ENCODE data around the gene IL3. TPM values are rescaled to one million over a fixed set of nuclear protein-coding genes. Genes with fewer than 3 reads are reported as not detected.
A peak's percentile ranks its signal among the peaks of the same experiment; 100 is the strongest.

IL3 gene
- total and polyA plus RNA-seq, 2 of the 4 experiments (the other 2 are of a cell fraction): not detected

DNA sequence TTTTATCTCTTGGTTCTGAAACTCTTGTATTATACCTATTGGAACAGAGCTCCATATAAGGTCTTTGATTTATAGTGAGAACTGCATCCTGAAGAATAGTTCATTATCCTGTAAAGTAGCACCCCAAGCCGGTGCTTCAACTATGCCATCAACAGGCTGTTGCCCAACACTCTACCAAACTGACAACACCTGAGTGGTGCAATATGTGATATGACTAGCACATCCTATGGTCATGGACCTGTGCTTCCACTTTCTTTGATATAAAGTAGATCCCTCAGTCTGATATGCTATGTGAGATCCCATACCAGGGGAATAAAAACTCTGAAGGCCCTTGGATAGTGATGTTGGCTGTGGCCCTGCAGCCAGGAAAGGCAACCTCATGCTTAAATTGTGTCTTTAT is 28.9 kb downstream of the IL3 start:
- in situ Hi-C loops (cut with MboI; ENCODE audit: low sequenced_read_pairs) (loop anchor here (25.0 kb wide), 1 partner anchor 398 kb away; the partner anchor contains the start of gene IRF1), dilution Hi-C loops (cut with HindIII; ENCODE audit: low sequenced_read_pairs, unreplicated experiment) (no loop called here), intact Hi-C loops (cut with micrococcal nuclease) (no loop called here)
- Histone ChIP-seq H2BK20ac (ENCODE audit: low read depth, low read length) (no peak overlapping the region), H3K9me1 (ENCODE audit: insufficient read depth, low read length) (peaks cover 26% of the 10 kb centered on the region), H2BK15ac (ENCODE audit: low read depth, low read length) (peak overlapping the region; percentile 49; the same call in 1 of the 3 replicates), H3K56ac (ENCODE audit: extremely low read depth, insufficient read depth, low read length) (no peak overlapping the region), H4K91ac (ENCODE audit: insufficient read depth, low read depth, low read length) (no peak overlapping the region), H3K27ac (ENCODE audit: insufficient read depth, low read length) (no peak overlapping the region), H3K36me3 (ENCODE audit: control insufficient read depth, insufficient read depth, low read length) (no peaks in the 10 kb centered on the region), H3K4me3 (ENCODE audit: insufficient read depth, low read depth, low read length) (no peak overlapping the region), H4K20me1 (ENCODE audit: insufficient read depth, low read length) (no peaks in the 10 kb centered on the region), H2AK9ac (replicated peaks; ENCODE audit: low read depth, low read length, poor library complexity) (no peak overlapping the region), H4K5ac (ENCODE audit: low read depth, low read length) (no peak overlapping the region; the same call in 1 of the 2 replicates), H3K4me1 (ENCODE audit: control insufficient read depth, insufficient read depth, low read length) (peaks cover 30% of the 10 kb centered on the region), H3K4ac (ENCODE audit: low read depth, low read length) (0 out of 2 replicates have a peak overlapping the region, but pooled peaks have one; percentile 46), H4K8ac (ENCODE audit: low read depth in 2 of 2, low read length in 2 of 2) (0 out of 4 replicates have a peak overlapping the region, but pooled peaks of 1 of the 2 experiments have one; percentile 24), H3K27me3 (ENCODE audit: control insufficient read depth, insufficient read depth, low read length) (no peaks in the 10 kb centered on the region), H3K9me3 (ENCODE audit: control insufficient read depth, insufficient read depth, low read length) (no peaks in the 10 kb centered on the region), H3K79me1 (ENCODE audit: low read depth in 1 of 2, low read length in 2 of 2) (no peaks in the 10 kb centered on the region), H2AK5ac (ENCODE audit: low read depth, low read length) (peak overlapping the region; percentile 48; the same call in 1 of the 2 replicates), H2AFZ (replicated peaks; ENCODE audit: low read length, poor library complexity) (no peak overlapping the region), H3K4me2 (ENCODE audit: low read depth, low read length) (no peak overlapping the region), H2BK5ac (ENCODE audit: low read depth, low read length, poor library complexity, severe bottlenecking) (no peak overlapping the region), H3K23ac (ENCODE audit: low read depth, low read length) (no peak overlapping the region), H2BK120ac (ENCODE audit: low read depth, low read length) (0 out of 2 replicates have a peak overlapping the region, but pooled peaks have one; percentile 26), H3K18ac (ENCODE audit: low read depth, low read length) (peak overlapping the region; percentile 52; the same call in 1 of the 2 replicates), H3K9ac (ENCODE audit: low read depth, low read length) (no peak overlapping the region), H3K14ac (replicated peaks; ENCODE audit: low read depth, low read length) (no peak overlapping the region; the same call in 1 of the 2 replicates)
- TF ChIP-seq RAD21 (IDR thresholded peaks at IDR 0.05; ENCODE audit: low read length): no peak
- TF ChIP-seq, protein P1, sequence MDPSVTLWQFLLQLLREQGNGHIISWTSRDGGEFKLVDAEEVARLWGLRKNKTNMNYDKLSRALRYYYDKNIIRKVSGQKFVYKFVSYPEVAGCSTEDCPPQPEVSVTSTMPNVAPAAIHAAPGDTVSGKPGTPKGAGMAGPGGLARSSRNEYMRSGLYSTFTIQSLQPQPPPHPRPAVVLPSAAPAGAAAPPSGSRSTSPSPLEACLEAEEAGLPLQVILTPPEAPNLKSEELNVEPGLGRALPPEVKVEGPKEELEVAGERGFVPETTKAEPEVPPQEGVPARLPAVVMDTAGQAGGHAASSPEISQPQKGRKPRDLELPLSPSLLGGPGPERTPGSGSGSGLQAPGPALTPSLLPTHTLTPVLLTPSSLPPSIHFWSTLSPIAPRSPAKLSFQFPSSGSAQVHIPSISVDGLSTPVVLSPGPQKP (IDR thresholded peaks at IDR 0.05; ENCODE audit: borderline replicate concordance, low read depth, low read length): no peak
- no peak for TF ChIP-seq NFE2L2 (IDR thresholded peaks at IDR 0.05; ENCODE audit: low read depth, low read length)
- TF ChIP-seq MAFK (IDR thresholded peaks at IDR 0.05; ENCODE audit: low read depth, low read length): no peak
- no peak for TF ChIP-seq RFX5 (IDR thresholded peaks at IDR 0.05; ENCODE audit: low read depth, low read length)
- no peak for TF ChIP-seq MAZ (IDR thresholded peaks at IDR 0.05; ENCODE audit: borderline replicate concordance, low read depth, low read length)
- no peak for TF ChIP-seq BHLHE40 (IDR thresholded peaks at IDR 0.05; ENCODE audit: low read depth, low read length)
- 0 out of 2 replicates have a peak, but pooled peaks have one; percentile 19 for TF ChIP-seq CEBPB (IDR thresholded peaks at IDR 0.05; ENCODE audit: low read depth, low read length)
- no peak for TF ChIP-seq USF2 (IDR thresholded peaks at IDR 0.05; ENCODE audit: low read depth, low read length)
- DNase-seq (no peak), ATAC-seq (ENCODE audit: low read depth) (no peak)
- POLR2A ChIA-PET (ENCODE audit: unreplicated experiment): no interaction called here
- WGBS, 2 experiments (ENCODE audit: extremely low coverage in 2 of 2, insufficient read length in 1 of 2): no CpG with 5 or more reads among the region's 1 CpG
- CTCF ChIA-PET: no interaction called here
- no TSS peak for BruUV-seq (replicated peaks)
